SK-N-SH treated with all-trans-retinoic acid at 6 μM for 48 hours (cell line): Measurements from ENCODE around the gene ALG14.

ENCODE experiments used
- ATAC-seq: fragments of 200-7000 bp; cut with Tn5 transposase; 3 replicates; pipeline ENCODE4 v1.9.1; 2020; ENCODE audit warnings: mild to moderate bottlenecking, moderate library complexity
- ARNTL ChIP-seq: fragments of 450-650 bp; formaldehyde crosslinking; IDR thresholded peaks from 2 replicates; pipeline ENCODE4 v1.5.0; 2020; ENCODE audit warnings: low read depth, mild to moderate bottlenecking, moderate library complexity, borderline replicate concordance
- BACH2 ChIP-seq: fragments of 250-450 bp; sonication (Bioruptor Pico); IDR thresholded peaks from 2 replicates; pipeline ENCODE4 v1.9.0; 2021; ENCODE audit warnings: mild to moderate bottlenecking, borderline replicate concordance
- CSDC2 ChIP-seq: fragments of 250-450 bp; sonication (Bioruptor Pico); IDR thresholded peaks from 2 replicates; pipeline ENCODE4 v1.5.0; 2020; ENCODE audit warnings: mild to moderate bottlenecking, moderate library complexity
- CSRNP3 ChIP-seq: fragments of 250-450 bp; sonication (Bioruptor Pico); IDR thresholded peaks from 2 replicates; pipeline ENCODE4 v1.5.1; 2021; ENCODE audit warnings: mild to moderate bottlenecking, moderate library complexity
- GLIS3 ChIP-seq: fragments of 250-450 bp; sonication (Bioruptor Pico); IDR thresholded peaks from 2 replicates; pipeline ENCODE4 v1.5.0; 2020; ENCODE audit warnings: mild to moderate bottlenecking, moderate library complexity
- OSR1 ChIP-seq: fragments of 250-450 bp; sonication (Bioruptor Pico); IDR thresholded peaks from 2 replicates; pipeline ENCODE4 v1.8.0; 2022; ENCODE audit warnings: moderate library complexity, mild to moderate bottlenecking, inconsistent platforms
- PPARA ChIP-seq: fragments of 250-450 bp; sonication (Bioruptor Pico); IDR thresholded peaks from 2 replicates; pipeline ENCODE4 v1.5.0; 2020; ENCODE audit warnings: mild to moderate bottlenecking, borderline replicate concordance
- RARB ChIP-seq: fragments of 250-450 bp; sonication (Bioruptor Pico); IDR thresholded peaks from 2 replicates; pipeline ENCODE4 v1.8.0; 2021; ENCODE audit warnings: mild to moderate bottlenecking, moderate library complexity
- SNAI2 ChIP-seq: fragments of 250-450 bp; sonication (Bioruptor Pico); IDR thresholded peaks from 2 replicates; pipeline ENCODE4 v1.5.0; 2020; ENCODE audit warnings: mild to moderate bottlenecking, moderate library complexity
- TCF4 ChIP-seq: fragments of 250-450 bp; sonication (Bioruptor Pico); IDR thresholded peaks from 2 replicates; pipeline ENCODE4 v1.8.0; 2021; ENCODE audit warnings: mild to moderate bottlenecking, moderate library complexity, borderline replicate concordance
- TOX ChIP-seq: fragments of 250-450 bp; sonication (Bioruptor Pico); IDR thresholded peaks from 2 replicates; pipeline ENCODE4 v1.8.0; 2021; ENCODE audit warnings: mild to moderate bottlenecking, moderate library complexity, borderline replicate concordance
- ZC3H10 ChIP-seq: fragments of 250-450 bp; sonication (Bioruptor Pico); IDR thresholded peaks from 2 replicates; pipeline ENCODE4 v1.5.1; 2021; ENCODE audit warnings: mild to moderate bottlenecking, moderate library complexity
- ZFP3 ChIP-seq: fragments of 250-450 bp; sonication (Bioruptor Pico); IDR thresholded peaks from 2 replicates; pipeline ENCODE4 v1.5.0; 2020; ENCODE audit warnings: mild to moderate bottlenecking, moderate library complexity
- ZFP30 ChIP-seq: fragments of 450-650 bp; formaldehyde crosslinking; IDR thresholded peaks from 2 replicates; pipeline ENCODE4 v1.5.0; 2022; ENCODE audit warnings: mild to moderate bottlenecking, moderate library complexity
- ZNF565 ChIP-seq: fragments of 450-650 bp; formaldehyde crosslinking; conservative IDR thresholded peaks from 2 replicates; pipeline ENCODE4 v1.5.0; 2020; ENCODE audit warnings: low read depth, mild to moderate bottlenecking, moderate library complexity
- ZNF70 ChIP-seq: fragments of 450-650 bp; formaldehyde crosslinking; IDR thresholded peaks from 2 replicates; pipeline ENCODE4 v1.5.0; 2020; ENCODE audit warnings: mild to moderate bottlenecking, moderate library complexity
- ZNF8 ChIP-seq: fragments of 450-650 bp; formaldehyde crosslinking; IDR thresholded peaks from 2 replicates; pipeline ENCODE4 v1.5.0; 2020; ENCODE audit warnings: mild to moderate bottlenecking, moderate library complexity
- TF ChIP-seq, protein P1 (sequence below): fragments of 250-450 bp; sonication (Bioruptor Pico); IDR thresholded peaks from 2 replicates; pipeline ENCODE4 v1.8.0; 2021; ENCODE audit warnings: low read depth, mild to moderate bottlenecking, moderate library complexity, borderline replicate concordance
- TF ChIP-seq, protein P2 (sequence below): fragments of 250-450 bp; sonication (Bioruptor Pico); IDR thresholded peaks from 2 replicates; pipeline ENCODE4 v1.8.0; 2020; ENCODE audit warnings: mild to moderate bottlenecking, moderate library complexity, borderline replicate concordance
- TF ChIP-seq, protein P3 (sequence below): fragments of 250-450 bp; sonication (Bioruptor Pico); IDR thresholded peaks from 2 replicates; pipeline ENCODE4 v1.5.1; 2020; ENCODE audit warnings: low read depth, mild to moderate bottlenecking, moderate library complexity

ALG14 gene

GRCh38 chr1:95097426-95097825 is 24.7 kb upstream of the ALG14 start:
- ATAC-seq: no peak
- TF ChIP-seq BACH2 (CRISPR knock-in tag) (no peak), ZNF565 (CRISPR knock-in tag) (no peak), OSR1 (no peak), ARNTL (CRISPR knock-in tag) (no peak), CSDC2 (CRISPR knock-in tag) (no peak), TOX (CRISPR knock-in tag) (no peak), ZFP3 (CRISPR knock-in tag) (no peak), CSRNP3 (CRISPR knock-in tag) (no peak), PPARA (no peak), SNAI2 (CRISPR knock-in tag) (no peak), GLIS3 (CRISPR knock-in tag) (no peak), ZC3H10 (CRISPR knock-in tag) (no peak), ZFP30 (CRISPR knock-in tag) (no peak), ZNF8 (CRISPR knock-in tag) (no peak), TCF4 (no peak), RARB (CRISPR knock-in tag) (no peak)
- TF ChIP-seq, protein P1, sequence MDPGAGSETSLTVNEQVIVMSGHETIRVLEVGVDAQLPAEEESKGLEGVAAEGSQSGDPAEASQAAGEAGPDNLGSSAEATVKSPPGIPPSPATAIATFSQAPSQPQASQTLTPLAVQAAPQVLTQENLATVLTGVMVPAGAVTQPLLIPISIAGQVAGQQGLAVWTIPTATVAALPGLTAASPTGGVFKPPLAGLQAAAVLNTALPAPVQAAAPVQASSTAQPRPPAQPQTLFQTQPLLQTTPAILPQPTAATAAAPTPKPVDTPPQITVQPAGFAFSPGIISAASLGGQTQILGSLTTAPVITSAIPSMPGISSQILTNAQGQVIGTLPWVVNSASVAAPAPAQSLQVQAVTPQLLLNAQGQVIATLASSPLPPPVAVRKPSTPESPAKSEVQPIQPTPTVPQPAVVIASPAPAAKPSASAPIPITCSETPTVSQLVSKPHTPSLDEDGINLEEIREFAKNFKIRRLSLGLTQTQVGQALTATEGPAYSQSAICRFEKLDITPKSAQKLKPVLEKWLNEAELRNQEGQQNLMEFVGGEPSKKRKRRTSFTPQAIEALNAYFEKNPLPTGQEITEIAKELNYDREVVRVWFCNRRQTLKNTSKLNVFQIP (CRISPR knock-in tag): no peak
- TF ChIP-seq, protein P2, sequence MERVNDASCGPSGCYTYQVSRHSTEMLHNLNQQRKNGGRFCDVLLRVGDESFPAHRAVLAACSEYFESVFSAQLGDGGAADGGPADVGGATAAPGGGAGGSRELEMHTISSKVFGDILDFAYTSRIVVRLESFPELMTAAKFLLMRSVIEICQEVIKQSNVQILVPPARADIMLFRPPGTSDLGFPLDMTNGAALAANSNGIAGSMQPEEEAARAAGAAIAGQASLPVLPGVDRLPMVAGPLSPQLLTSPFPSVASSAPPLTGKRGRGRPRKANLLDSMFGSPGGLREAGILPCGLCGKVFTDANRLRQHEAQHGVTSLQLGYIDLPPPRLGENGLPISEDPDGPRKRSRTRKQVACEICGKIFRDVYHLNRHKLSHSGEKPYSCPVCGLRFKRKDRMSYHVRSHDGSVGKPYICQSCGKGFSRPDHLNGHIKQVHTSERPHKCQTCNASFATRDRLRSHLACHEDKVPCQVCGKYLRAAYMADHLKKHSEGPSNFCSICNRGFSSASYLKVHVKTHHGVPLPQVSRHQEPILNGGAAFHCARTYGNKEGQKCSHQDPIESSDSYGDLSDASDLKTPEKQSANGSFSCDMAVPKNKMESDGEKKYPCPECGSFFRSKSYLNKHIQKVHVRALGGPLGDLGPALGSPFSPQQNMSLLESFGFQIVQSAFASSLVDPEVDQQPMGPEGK (CRISPR knock-in tag): no peak
- TF ChIP-seq, protein P3, sequence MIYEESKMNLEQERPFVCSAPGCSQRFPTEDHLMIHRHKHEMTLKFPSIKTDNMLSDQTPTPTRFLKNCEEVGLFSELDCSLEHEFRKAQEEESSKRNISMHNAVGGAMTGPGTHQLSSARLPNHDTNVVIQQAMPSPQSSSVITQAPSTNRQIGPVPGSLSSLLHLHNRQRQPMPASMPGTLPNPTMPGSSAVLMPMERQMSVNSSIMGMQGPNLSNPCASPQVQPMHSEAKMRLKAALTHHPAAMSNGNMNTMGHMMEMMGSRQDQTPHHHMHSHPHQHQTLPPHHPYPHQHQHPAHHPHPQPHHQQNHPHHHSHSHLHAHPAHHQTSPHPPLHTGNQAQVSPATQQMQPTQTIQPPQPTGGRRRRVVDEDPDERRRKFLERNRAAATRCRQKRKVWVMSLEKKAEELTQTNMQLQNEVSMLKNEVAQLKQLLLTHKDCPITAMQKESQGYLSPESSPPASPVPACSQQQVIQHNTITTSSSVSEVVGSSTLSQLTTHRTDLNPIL: no peak

- ATAC-seq: no peak
Observed at GRCh38 chr1:95096218-95096841, 23.6 kb upstream of the ALG14 start.

More at GRCh38 chr1:95096218-95096841, 23.6 kb upstream of the ALG14 start:
- TF ChIP-seq BACH2 (CRISPR knock-in tag): no peak
- no peak for TF ChIP-seq TCF4
- TF ChIP-seq RARB (CRISPR knock-in tag): no peak
- TF ChIP-seq, protein P3: no peak
- TF ChIP-seq ZNF70 (CRISPR knock-in tag): no peak
- no peak for TF ChIP-seq ZFP30 (CRISPR knock-in tag)
- TF ChIP-seq, protein P1 (CRISPR knock-in tag): no peak
- TF ChIP-seq CSRNP3 (CRISPR knock-in tag): no peak
- no peak for TF ChIP-seq ZNF565 (CRISPR knock-in tag)
- TF ChIP-seq ZC3H10 (CRISPR knock-in tag): no peak
- no peak for TF ChIP-seq TOX (CRISPR knock-in tag)
- no peak for TF ChIP-seq PPARA
